Endothelial cell of umbilical vein (primary cell): ENCODE measurements around the gene C16orf87.

Source experiments
- EZH2 ChIP-seq: IDR thresholded peaks from 2 replicates; pipeline ENCODE4 v1.6.1; 2012; ENCODE audit warnings: borderline replicate concordance, low read depth, mild to moderate bottlenecking, moderate library complexity, low read length, inconsistent platforms; ENCODE audit not compliant: severe bottlenecking
- POLR2A ChIP-seq: IDR thresholded peaks from 2 replicates; pipeline ENCODE4 v1.6.1; 2012; ENCODE audit warnings: low read depth, mild to moderate bottlenecking, control low read depth, low read length
- TF ChIP-seq, protein P1 (sequence below), 2 donors: IDR thresholded peaks; 1 replicate in 1 of 2; 2 replicates in 1 of 2; pipeline ENCODE4 v1.5.1; 2011; ENCODE audit warnings: low read length in 2 of 2, mild to moderate bottlenecking in 2 of 2, moderate library complexity in 2 of 2, control low read depth in 1 of 2, inconsistent platforms in 1 of 2, low read depth in 1 of 2; ENCODE audit not compliant: insufficient read depth in 1 of 2; ENCODE audit errors: extremely low read depth in 1 of 2

GRCh38 chr16:46753015-46753414 is 78.0 kb downstream of the C16orf87 start:
- TF ChIP-seq, protein P1, sequence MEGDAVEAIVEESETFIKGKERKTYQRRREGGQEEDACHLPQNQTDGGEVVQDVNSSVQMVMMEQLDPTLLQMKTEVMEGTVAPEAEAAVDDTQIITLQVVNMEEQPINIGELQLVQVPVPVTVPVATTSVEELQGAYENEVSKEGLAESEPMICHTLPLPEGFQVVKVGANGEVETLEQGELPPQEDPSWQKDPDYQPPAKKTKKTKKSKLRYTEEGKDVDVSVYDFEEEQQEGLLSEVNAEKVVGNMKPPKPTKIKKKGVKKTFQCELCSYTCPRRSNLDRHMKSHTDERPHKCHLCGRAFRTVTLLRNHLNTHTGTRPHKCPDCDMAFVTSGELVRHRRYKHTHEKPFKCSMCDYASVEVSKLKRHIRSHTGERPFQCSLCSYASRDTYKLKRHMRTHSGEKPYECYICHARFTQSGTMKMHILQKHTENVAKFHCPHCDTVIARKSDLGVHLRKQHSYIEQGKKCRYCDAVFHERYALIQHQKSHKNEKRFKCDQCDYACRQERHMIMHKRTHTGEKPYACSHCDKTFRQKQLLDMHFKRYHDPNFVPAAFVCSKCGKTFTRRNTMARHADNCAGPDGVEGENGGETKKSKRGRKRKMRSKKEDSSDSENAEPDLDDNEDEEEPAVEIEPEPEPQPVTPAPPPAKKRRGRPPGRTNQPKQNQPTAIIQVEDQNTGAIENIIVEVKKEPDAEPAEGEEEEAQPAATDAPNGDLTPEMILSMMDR (IDR thresholded peaks at IDR 0.05; ENCODE audit: extremely low read depth in 1 of 2, insufficient read depth in 1 of 2, low read depth in 1 of 2, low read length in 2 of 2): no peak
- TF ChIP-seq EZH2 (no peak), POLR2A (no peak)
